SH-SY5Y (cell line): Measurements from ENCODE around the gene SCAPER.

Experiments
- GATA2 ChIP-seq: IDR thresholded peaks from 2 replicates; pipeline ENCODE4 v1.6.1; 2011; ENCODE audit warnings: mild to moderate bottlenecking, low read depth, low read length
- GATA3 ChIP-seq: IDR thresholded peaks from 2 replicates; pipeline ENCODE4 v1.6.1; 2011; ENCODE audit warnings: low read depth, mild to moderate bottlenecking, low read length, moderate library complexity

SCAPER gene

GRCh38 chr15:76338486-76339304 is 566.4 kb downstream of the SCAPER start:
- TF ChIP-seq GATA2 (no peak), GATA3 (no peak)

GRCh38 chr15:76337696-76338485 is 567.2 kb downstream of the SCAPER start:
- TF ChIP-seq GATA2 = no peak
- TF ChIP-seq GATA3 = no peak

- TF ChIP-seq GATA2 (no peak), GATA3 (no peak)
Observed at GRCh38 chr15:76337059-76337695, 568.0 kb downstream of the SCAPER start.

- TF ChIP-seq GATA3 (no peak), GATA2 (0 out of 2 replicates have a peak, but pooled peaks have one; percentile 6)
Observed at GRCh38 chr15:76336254-76337058, 568.7 kb downstream of the SCAPER start, which contains the start of gene ISL2. TSS of gene ISL2 (plus strand) at chr15:76336773. CDS start at chr15:76336884, 111 bp downstream.

GRCh38 chr15:76335307-76336253 is 569.6 kb downstream of the SCAPER start:
- TF ChIP-seq GATA2 = no peak
- no peak for TF ChIP-seq GATA3

- no peak for TF ChIP-seq GATA3
- no peak for TF ChIP-seq GATA2
Observed at GRCh38 chr15:76334438-76335306, 570.5 kb downstream of the SCAPER start.

- no peak for TF ChIP-seq GATA3
- TF ChIP-seq GATA2 = no peak
Observed at GRCh38 chr15:76333720-76334437, 571.3 kb downstream of the SCAPER start.

- TF ChIP-seq GATA2 = no peak
- no peak for TF ChIP-seq GATA3
Observed at GRCh38 chr15:76333309-76333708, 571.8 kb downstream of the SCAPER start.

GRCh38 chr15:76332796-76333195 is 572.3 kb downstream of the SCAPER start:
- TF ChIP-seq GATA2 (no peak), GATA3 (no peak)

- TF ChIP-seq GATA2 = no peak
- no peak for TF ChIP-seq GATA3
Observed at GRCh38 chr15:76330080-76330680, 575.0 kb downstream of the SCAPER start.

GRCh38 chr15:76328958-76329357 is 576.2 kb downstream of the SCAPER start:
- TF ChIP-seq GATA2 = no peak
- no peak for TF ChIP-seq GATA3
